ENCODE data around the gene TSHZ2.
A peak's percentile ranks its signal among the peaks of the same experiment; 100 is the strongest.
"Not testable (repeated sequence)": the region's sequence is repeated elsewhere in the genome, so short reads cannot be mapped to it uniquely, and the experiment has no call there.

Gene TSHZ2

DNA sequence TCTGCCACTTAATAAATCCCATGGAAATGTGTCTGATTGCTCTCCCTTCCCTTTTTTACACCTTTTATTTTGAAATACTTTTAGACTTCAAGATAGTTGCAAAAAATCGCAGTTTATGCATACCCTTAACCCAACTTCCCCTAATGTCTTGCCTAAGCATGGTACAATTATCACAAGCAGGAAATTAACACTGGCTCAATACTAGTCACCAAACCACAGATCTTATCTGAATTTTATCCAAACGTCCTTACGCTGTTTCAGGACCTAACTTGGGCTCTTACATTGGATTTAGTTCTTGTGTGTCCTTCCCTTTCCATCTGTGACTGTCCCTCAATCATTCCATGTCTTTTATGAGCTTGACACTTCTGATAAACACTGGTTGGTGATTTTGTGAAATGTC lies 475.2 kb downstream of the TSHZ2 start:
- DNase-seq (ENCODE audit: low read depth in 2 of 2) = no peak

- no peak for DNase-seq (ENCODE audit: low read depth in 2 of 2)
These were observed 476.3 kb downstream of the TSHZ2 start for GRCh38 chr20:53448426-53448825.

- DNase-seq (ENCODE audit: low read depth in 2 of 2) = no peak
These were observed 476.7 kb downstream of the TSHZ2 start for GRCh38 chr20:53448875-53449274.

DNA sequence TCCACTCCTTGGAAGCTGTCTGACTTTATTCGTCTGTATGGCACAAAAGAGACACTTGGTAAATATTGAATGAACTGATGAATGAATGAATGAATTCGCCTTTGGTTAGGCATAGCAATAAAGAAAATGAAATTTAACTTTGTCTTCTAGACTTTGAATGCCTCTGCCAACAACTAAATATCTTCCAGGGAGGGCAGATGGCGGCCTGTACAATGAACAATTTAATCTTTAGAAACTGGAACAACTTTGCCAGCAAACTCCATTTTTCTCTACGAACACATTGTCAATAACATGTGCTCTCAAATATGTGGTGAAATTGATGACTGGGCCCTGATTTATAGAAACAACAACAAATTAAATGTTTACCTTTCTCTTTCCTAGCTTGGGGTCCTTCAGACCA lies 480.9 kb downstream of the TSHZ2 start:
- DNase-seq (ENCODE audit: low read depth in 2 of 2) = no peak

DNA sequence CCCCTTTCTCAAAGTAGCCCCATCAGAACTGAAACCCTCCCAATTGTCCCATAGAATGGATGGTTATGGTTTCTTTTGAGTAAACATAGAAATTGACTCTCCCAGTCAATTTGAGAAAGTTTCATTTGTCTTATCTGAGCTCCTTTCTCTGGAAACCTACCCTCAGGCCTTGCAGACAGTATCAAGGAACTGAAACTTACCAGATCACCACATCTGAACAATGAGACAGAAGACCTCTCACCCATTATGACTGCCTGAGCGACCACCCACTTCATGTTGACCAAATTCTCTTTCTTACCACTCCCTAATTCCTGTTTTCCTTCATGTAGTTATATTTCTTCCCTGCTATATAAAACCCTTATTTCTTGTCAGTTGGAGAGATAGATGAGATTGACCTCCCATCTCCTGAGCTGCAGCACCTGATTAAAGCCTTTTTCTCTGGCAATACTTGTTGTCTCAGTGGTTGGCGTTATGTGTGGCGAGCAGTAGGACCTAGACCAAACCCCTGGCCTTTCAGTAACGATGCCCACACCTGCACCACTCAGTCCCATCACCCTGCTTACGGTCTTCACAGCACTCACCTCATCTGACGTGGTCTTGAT lies 482.6 kb downstream of the TSHZ2 start:
- no peak for DNase-seq (ENCODE audit: low read depth in 2 of 2)

- DNase-seq (ENCODE audit: low read depth in 2 of 2) = no peak
These were observed 491.2 kb downstream of the TSHZ2 start for GRCh38 chr20:53463101-53463972.

GRCh38 chr20:53466279-53466678 lies 494.1 kb downstream of the TSHZ2 start:
- no peak for DNase-seq (ENCODE audit: low read depth in 2 of 2)

DNA sequence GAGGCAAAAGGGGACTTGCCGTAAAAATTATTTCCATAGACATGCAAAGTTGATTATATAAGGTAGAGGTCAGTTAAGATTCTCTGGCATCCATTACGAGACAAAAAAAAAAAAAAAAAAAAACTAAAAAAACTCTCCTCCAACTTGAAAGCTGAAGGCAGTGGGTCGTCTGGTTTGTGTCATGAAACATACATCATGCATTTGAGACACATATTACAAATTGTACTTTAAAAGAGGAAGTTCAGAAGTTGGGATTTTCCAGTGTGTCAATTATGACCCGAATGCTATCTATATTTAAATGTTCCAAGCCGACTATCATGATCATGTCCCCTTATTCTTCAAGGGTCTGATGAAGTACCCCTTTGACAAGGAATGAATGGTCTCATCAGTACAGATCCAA lies 496.4 kb downstream of the TSHZ2 start:
- DNase-seq (ENCODE audit: low read depth in 2 of 2) = no peak

GRCh38 chr20:53472859-53473258 lies 500.7 kb downstream of the TSHZ2 start:
- not testable (repeated sequence) for DNase-seq (ENCODE audit: low read depth in 2 of 2)

DNA sequence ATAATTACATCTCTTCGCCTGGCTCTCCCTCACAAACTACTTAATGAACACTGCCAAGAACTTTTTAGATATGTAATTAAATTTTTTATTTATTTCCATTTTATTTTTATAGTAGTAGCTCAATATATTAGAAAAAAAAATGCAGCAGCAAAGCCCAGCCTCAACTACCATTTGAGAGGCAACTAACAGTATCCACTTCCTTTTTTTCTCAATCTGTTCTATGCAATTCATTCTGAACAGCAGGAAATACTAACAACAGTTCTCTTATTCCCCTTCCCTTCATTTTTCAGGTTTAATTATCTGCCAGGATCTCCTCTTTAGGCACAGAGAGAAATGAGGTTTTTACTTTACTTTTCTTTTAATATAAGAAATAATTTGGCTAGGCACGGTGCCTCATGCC lies 508.8 kb downstream of the TSHZ2 start:
- DNase-seq (ENCODE audit: low read depth in 2 of 2) = no peak

DNA sequence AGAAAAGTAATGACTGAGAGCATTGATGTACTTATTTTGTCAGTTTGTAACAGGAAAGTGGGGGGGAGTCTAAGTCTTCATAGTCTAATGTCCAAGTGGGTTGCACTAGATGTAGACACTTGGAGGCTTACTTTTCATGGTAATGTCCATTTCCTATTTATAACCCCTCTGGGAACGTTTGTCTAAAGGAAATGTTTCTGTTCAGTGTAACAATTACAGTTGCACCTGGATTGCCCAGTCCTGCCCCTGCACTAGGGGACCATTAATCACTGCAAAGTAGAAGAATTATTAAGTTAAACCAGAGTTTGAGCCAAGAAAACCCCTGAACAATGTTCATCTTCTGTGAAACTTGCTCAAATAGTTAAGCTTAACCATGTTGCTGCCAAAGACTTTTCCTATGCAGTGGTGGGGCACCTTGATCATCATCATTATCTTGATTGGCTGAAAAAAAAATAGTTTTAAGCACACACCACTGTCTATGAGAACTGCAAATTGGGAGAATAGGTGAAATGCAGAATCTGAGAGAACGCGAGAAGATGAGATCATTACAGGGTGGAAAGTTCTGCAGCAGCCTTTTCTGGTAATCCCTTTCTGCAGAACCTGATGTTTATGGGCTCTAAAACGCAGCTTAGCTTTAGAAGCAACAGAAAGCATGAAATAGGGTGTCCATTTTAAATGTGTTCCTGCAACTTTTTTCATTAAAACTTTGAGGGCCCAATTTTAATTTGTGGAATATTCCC lies 515.5 kb downstream of the TSHZ2 start:
- no peak for DNase-seq (ENCODE audit: low read depth in 2 of 2)

GRCh38 chr20:53488775-53489272 lies 516.7 kb downstream of the TSHZ2 start:
- no peak for DNase-seq (ENCODE audit: low read depth in 2 of 2)

DNA sequence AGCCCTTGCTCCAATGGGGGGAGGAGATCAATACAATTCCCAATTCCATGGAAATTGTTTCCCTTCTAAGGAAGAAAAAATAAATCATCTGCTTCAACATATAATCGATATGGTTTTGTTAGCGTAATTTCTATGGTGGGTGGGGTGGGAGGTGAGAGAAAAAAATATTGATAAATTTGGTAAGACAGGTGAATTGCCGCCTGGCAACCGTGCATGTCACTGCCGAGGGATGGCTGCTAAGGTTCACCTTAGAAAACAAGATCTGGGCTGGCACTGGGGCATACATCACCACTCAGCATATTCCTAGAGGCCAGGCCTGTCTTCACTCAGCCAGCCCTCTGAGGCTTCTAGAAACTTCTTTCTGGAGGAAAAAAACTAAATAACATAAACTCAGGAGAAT lies 517.4 kb downstream of the TSHZ2 start:
- DNase-seq (ENCODE audit: low read depth in 2 of 2) = no peak

GRCh38 chr20:53490620-53491019 lies 518.5 kb downstream of the TSHZ2 start:
- DNase-seq (ENCODE audit: low read depth in 2 of 2) = no peak

GRCh38 chr20:53491462-53491861 lies 519.3 kb downstream of the TSHZ2 start:
- DNase-seq (ENCODE audit: low read depth in 2 of 2) = no peak

GRCh38 chr20:53492212-53492611 lies 520.1 kb downstream of the TSHZ2 start:
- peak in 1 of 2 experiments; percentile 8 for DNase-seq (ENCODE audit: low read depth in 2 of 2)

DNA sequence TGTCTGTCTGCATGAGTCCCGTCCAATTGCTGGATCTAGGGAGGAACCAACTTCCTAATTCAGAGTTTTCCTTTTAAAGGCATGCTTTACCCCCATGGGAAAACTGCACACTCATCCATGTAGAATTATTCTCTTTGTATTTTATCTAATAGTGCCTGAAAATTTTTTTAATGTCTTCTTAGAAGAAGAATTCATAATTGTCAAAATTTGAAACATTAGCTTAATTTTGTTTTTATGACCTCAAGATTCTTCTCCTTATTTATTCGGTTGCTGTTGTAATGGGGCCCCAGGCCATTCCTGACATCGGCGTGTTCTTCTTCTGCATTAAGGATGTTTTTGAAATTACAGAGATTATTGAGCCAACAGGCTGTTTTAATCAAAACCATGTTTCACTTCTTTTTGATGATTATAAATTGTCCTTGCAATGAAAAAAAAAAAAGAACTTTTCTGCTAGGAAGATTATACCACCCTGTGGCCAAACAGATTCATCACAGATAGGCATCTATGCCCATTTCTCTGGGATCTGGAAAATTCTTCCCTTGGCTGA lies 521.2 kb downstream of the TSHZ2 start:
- peak; percentile 58 to 66 for DNase-seq (ENCODE audit: low read depth in 2 of 2)

GRCh38 chr20:53494753-53495152 lies 522.6 kb downstream of the TSHZ2 start:
- no peak for DNase-seq (ENCODE audit: low read depth in 2 of 2)

DNA sequence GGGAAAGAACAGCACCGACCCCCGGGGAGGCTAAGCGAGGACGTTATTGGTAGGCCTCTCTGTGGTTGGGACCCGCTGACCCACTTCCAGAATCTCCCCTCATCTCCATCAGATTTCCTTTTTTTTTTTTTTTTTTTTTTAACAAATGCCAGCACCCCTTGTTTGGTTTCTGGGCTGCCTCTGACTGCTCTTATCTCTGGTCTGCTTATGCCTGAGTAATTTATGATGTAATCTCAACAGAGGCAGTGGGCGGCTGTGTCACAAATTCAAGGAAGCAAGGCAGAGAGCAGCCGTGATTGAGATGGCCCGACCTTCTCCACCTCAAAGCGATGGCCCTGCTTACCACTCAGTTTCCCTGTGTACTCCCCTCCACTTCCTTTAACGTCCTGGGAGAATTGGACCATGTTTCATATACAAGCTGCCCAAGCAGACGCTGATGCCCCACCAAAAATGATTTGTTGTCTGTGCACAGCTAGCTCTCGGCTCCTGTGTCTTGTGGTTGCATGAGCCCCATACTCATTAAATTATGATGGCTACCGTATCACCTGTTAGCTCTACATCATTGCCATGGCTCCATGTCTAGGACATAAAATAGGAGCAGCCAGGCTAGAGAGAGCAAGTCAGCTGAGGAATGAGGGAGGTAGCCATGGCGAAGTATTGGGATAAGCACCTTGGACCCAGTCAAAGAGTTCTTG lies 523.4 kb downstream of the TSHZ2 start:
- no peak for DNase-seq (ENCODE audit: low read depth in 2 of 2)

GRCh38 chr20:53497246-53497645 lies 525.1 kb downstream of the TSHZ2 start:
- DNase-seq (ENCODE audit: low read depth in 2 of 2) = no peak

- no peak for DNase-seq (ENCODE audit: low read depth in 2 of 2)
These were observed 526.2 kb downstream of the TSHZ2 start for GRCh38 chr20:53498341-53498740.

DNA sequence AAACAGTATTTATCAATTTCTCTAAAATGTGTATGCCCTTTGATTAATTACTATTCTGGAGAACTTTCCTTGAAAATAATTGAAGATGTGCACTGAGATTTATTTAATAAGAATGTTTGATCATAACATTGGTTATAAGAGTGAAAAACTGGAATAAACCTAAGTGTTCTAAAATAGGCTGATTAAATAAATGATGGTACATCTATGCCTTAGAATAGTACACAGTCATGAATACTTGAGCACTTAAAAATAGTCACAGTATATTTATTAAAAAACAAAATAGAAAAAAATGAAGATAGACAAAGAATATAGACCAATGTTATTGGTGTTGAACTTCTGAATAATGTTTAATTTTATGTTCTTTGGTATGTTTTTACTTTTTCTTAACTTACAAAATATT lies 528.5 kb downstream of the TSHZ2 start:
- no peak for DNase-seq (ENCODE audit: low read depth in 2 of 2)
